KOPT-K1 (cell line): ENCODE data around the gene LDLRAD3.

Experiments
- H3K27ac ChIP-seq: fragments of 200-600 bp; sonication (generic); 2 replicates; pipeline ENCODE4 v1.5.1; 2016; ENCODE audit warnings: antibody characterized with exemption, mild to moderate bottlenecking, low read depth, low read length; ENCODE audit not compliant: poor library complexity, severe bottlenecking
- H3K36me3 ChIP-seq: fragments of 200-600 bp; sonication (generic); 2 replicates; pipeline ENCODE4 v1.5.1; 2017; ENCODE audit warnings: antibody characterized with exemption, mild to moderate bottlenecking, low read length, moderate library complexity; ENCODE audit not compliant: insufficient read depth
- H3K9me3 ChIP-seq: fragments of 200-600 bp; sonication (generic); 2 replicates; pipeline ENCODE4 v1.5.1; 2017; ENCODE audit warnings: antibody characterized with exemption, low read length, mild to moderate bottlenecking; ENCODE audit not compliant: insufficient read depth, poor library complexity, severe bottlenecking

The LDLRAD3 gene

GRCh38 chr11:36086366-36086765, 142.5 kb downstream of the LDLRAD3 start:
- Histone ChIP-seq H3K9me3 (no peaks in the 10 kb centered on the region), H3K27ac (no peak overlapping the region), H3K36me3 (no peaks in the 10 kb centered on the region)

- Histone ChIP-seq H3K9me3 (peaks cover 3% of the 10 kb centered on the region), H3K27ac (no peak overlapping the region), H3K36me3 (no peaks in the 10 kb centered on the region)
Measured at GRCh38 chr11:36088266-36088972, 144.6 kb downstream of the LDLRAD3 start.

- Histone ChIP-seq H3K9me3 (peaks cover 13% of the 10 kb centered on the region), H3K36me3 (no peaks in the 10 kb centered on the region), H3K27ac (no peak overlapping the region)
Measured at GRCh38 chr11:36089920-36090319, 146.1 kb downstream of the LDLRAD3 start.

- H3K27ac ChIP-seq = no peak overlapping the region
- peaks cover 13% of the 10 kb centered on the region for H3K9me3 ChIP-seq
- H3K36me3 ChIP-seq = no peaks in the 10 kb centered on the region
Measured at GRCh38 chr11:36090356-36091109, 146.7 kb downstream of the LDLRAD3 start.

- Histone ChIP-seq H3K27ac (no peak overlapping the region), H3K9me3 (peaks cover 13% of the 10 kb centered on the region), H3K36me3 (no peaks in the 10 kb centered on the region)
Measured at GRCh38 chr11:36091256-36091811, 147.5 kb downstream of the LDLRAD3 start.

GRCh38 chr11:36092314-36093030, 148.6 kb downstream of the LDLRAD3 start:
- no peak overlapping the region for H3K27ac ChIP-seq
- no peaks in the 10 kb centered on the region for H3K36me3 ChIP-seq
- peaks cover 13% of the 10 kb centered on the region for H3K9me3 ChIP-seq

- H3K27ac ChIP-seq = no peak overlapping the region
Measured at GRCh38 chr11:36093548-36093947, 149.7 kb downstream of the LDLRAD3 start.

GRCh38 chr11:36094164-36094563, 150.3 kb downstream of the LDLRAD3 start:
- H3K36me3 ChIP-seq = no peaks in the 10 kb centered on the region
- H3K27ac ChIP-seq = no peak overlapping the region
- peaks cover 13% of the 10 kb centered on the region for H3K9me3 ChIP-seq

More at GRCh38 chr11:36093548-36093947, 149.7 kb downstream of the LDLRAD3 start:
- no peaks in the 10 kb centered on the region for H3K36me3 ChIP-seq
- peaks cover 13% of the 10 kb centered on the region for H3K9me3 ChIP-seq

- Histone ChIP-seq H3K9me3 (peaks cover 13% of the 10 kb centered on the region), H3K27ac (no peak overlapping the region), H3K36me3 (no peaks in the 10 kb centered on the region)
Measured at GRCh38 chr11:36095716-36096115, 151.9 kb downstream of the LDLRAD3 start.

- no peaks in the 10 kb centered on the region for H3K36me3 ChIP-seq
- H3K27ac ChIP-seq = no peak overlapping the region
- H3K9me3 ChIP-seq = peaks cover 13% of the 10 kb centered on the region
Measured at GRCh38 chr11:36097219-36097650, 153.4 kb downstream of the LDLRAD3 start.

GRCh38 chr11:36098087-36098486, 154.2 kb downstream of the LDLRAD3 start:
- Histone ChIP-seq H3K9me3 (peaks cover 13% of the 10 kb centered on the region), H3K36me3 (no peaks in the 10 kb centered on the region), H3K27ac (no peak overlapping the region)

GRCh38 chr11:36098853-36099375, 155.1 kb downstream of the LDLRAD3 start:
- Histone ChIP-seq H3K9me3 (peaks cover 6% of the 10 kb centered on the region), H3K36me3 (no peaks in the 10 kb centered on the region)

GRCh38 chr11:36101466-36101865, 157.6 kb downstream of the LDLRAD3 start:
- no peaks in the 10 kb centered on the region for H3K36me3 ChIP-seq
- H3K27ac ChIP-seq = no peak overlapping the region
- H3K9me3 ChIP-seq = no peaks in the 10 kb centered on the region

More at GRCh38 chr11:36098853-36099375, 155.1 kb downstream of the LDLRAD3 start:
- no peak overlapping the region for H3K27ac ChIP-seq

GRCh38 chr11:36102868-36103267, 159.0 kb downstream of the LDLRAD3 start:
- no peaks in the 10 kb centered on the region for H3K9me3 ChIP-seq
- H3K36me3 ChIP-seq = no peaks in the 10 kb centered on the region
- no peak overlapping the region for H3K27ac ChIP-seq
